NCI-H82 (cell line): Measurements from ENCODE around the gene SOD2.
A peak's percentile ranks its signal among the peaks of the same experiment; 100 is the strongest.
"Not testable (repeated sequence)": the region's sequence is repeated elsewhere in the genome, so short reads cannot be mapped to it uniquely, and the experiment has no call there.

Experiments
- DNase-seq: peaks from one replicate; lab custom pipeline; 2025; lab: John Stamatoyannopoulos, UW

The SOD2 gene

GRCh38 chr6:159716247-159717096 lies 23.4 kb upstream of the SOD2 start:
- peak; percentile 23 for DNase-seq

- DNase-seq, result no peak
These were observed 22.6 kb upstream of the SOD2 start for GRCh38 chr6:159715605-159716004.

- DNase-seq, result no peak
These were observed 22.1 kb upstream of the SOD2 start for GRCh38 chr6:159715166-159715565.

DNA sequence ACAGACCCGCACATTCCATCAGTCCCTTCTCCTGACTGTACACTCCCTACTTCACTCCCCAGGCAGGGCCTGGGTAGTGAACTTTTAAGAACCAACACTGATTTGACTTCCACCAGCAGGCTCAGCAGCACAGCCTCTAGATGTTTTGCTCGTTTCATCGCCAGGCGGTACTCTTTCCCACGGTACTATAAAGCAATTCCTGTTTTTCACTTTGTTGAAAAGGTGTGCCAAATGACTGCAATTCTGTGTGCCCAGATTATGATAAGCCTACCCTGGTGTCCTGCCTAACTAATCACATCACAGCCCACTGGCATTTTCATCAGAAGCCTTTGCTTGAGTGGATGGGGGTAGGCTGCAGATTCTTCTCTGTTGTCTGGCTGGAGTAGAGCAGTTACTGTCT lies 21.4 kb upstream of the SOD2 start:
- peak; percentile 65 for DNase-seq

DNA sequence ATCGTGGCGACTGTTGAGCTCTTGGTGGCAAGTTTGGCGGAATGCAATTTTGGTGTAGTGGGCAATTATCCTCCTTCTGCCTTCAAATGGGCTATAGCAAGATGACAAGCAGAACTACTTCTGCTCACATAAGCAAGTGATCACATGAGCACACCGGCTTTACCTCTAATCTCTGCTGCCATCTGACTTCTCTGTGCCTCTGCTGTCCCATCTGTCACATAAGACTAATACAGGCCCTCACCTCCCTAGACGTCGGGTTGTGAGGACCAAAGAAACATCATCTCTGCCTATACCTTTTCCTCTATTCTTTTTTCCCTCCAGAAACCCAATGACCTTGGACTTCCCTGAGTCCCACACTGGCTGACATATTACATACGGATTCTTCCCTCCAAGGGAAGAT lies 20.9 kb upstream of the SOD2 start:
- peak; percentile 95 for DNase-seq

- DNase-seq, result not testable (repeated sequence)
These were observed 19.3 kb upstream of the SOD2 start for GRCh38 chr6:159712389-159712788.

DNA sequence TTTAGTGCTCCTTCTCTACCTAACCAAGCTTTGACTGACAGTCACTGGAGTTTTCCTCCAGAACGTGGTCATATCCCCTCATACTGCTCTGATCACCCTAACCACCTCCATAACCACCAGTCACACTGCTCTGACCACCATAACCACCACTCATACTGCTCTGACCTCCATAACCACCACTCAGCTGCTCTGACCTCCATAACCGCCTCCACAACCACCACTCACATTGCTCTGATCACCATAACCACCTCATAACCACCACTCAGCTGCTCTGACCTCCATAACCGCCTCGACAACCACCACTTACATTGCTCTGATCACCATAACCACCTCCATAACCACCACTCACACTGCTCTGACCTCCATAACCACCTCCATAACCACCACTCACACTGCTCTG lies 17.6 kb upstream of the SOD2 start:
- DNase-seq, result not testable (repeated sequence)

GRCh38 chr6:159701413-159701999 lies 8.5 kb upstream of the SOD2 start:
- no peak for DNase-seq

GRCh38 chr6:159700970-159701369 lies 7.9 kb upstream of the SOD2 start:
- no peak for DNase-seq

GRCh38 chr6:159695984-159696383 lies 2.9 kb upstream of the SOD2 start:
- DNase-seq, result no peak

DNA sequence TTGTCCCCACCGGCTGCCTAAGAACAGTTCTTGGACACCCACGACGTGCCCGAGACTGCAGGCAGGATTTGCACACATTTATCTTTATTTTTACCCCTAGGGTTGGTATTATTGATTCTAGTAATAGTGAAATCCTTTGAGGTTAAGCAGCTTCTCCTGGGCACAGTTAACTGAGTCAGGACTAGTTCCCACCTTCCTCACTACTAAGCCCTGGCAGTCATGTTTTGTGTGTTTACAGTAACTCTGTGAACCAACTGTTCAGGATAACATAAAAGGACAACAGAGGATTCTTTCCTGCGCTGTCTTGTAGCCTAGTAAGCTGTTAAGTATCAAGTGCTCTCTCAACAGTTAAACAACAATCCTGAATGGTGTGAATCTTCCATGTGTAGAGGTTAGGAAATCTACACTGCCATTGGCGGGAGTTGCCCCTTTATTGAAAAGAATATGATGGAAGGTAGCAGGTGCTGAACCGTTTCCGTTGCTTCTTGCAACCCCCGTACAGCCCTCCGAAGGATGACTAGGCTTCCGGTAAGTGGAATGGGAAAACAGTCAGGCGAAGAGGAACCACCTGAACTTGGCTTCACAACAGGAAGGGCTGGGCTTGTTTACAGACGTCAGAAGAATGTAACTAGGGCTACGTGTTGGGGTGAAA lies 979 bp upstream of the SOD2 start:
- peak; percentile 58 for DNase-seq

DNA sequence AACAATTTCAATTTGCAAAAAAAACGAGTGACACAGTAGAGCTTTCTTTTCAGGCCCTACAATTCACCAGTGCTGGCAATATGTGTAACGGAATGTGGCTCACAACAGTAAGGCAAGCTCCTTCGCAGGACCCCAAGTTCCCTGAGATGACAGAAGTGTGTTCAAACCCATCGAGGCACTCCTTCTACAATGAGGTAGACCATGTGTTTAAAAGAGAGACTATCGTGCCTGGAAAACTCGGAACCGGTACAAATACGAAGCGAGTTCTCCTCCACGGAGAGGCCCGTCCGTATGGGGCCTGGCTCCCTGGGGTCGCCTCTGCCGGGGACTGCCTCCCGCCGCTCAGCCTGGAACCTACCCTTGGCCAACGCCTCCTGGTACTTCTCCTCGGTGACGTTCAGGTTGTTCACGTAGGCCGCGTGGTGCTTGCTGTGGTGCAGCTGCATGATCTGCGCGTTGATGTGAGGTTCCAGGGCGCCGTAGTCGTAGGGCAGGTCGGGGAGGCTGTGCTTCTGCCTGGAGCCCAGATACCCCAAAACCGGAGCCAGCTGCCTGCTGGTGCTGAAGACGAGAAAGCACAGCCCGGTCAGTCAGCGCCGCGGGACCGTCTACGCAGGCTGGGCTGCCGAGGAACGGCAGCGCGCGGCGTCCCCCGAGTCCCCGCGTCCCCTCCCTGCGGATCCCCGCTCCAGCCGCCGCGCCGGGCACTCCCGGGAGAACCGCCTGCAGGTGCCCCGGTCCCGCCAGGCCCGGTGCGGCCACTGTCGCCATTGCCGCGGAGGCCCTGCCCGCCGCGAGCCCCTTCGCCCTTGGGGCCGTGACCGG lies 526 bp downstream of the SOD2 start:
- peak; percentile 60 for DNase-seq

- peak; percentile 32 for DNase-seq
These were observed 1.1 kb downstream of the SOD2 start for GRCh38 chr6:159691963-159692287.

- DNase-seq, result peak; percentile 57
These were observed 1.7 kb downstream of the SOD2 start for GRCh38 chr6:159691133-159691962.

DNA sequence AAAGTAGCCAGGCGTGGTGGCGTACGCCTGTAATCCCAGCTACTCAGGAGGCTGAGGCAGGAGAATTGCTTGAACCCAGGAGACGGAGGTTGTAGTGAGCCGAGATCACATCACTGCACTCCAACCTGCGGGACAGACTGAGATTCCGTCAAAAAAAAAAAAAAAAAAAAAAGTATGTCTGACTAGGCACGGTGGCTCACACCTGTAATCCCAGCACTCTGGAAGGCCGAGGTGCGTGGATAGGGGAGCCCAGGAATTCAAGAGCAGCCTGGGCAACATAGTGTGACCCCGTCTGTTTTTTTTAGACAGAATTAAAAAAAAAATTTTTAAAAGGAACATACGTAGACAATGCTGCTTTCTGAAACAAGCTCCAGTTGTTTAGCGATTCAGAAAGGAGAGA lies 2.9 kb downstream of the SOD2 start:
- not testable (repeated sequence) for DNase-seq

- DNase-seq, result no peak
These were observed 4.0 kb downstream of the SOD2 start for GRCh38 chr6:159689001-159689400.

- no peak for DNase-seq
These were observed 4.7 kb downstream of the SOD2 start for GRCh38 chr6:159688266-159688905.

- no peak for DNase-seq
These were observed 5.7 kb downstream of the SOD2 start for GRCh38 chr6:159687341-159687740.

GRCh38 chr6:159686703-159687102 lies 6.3 kb downstream of the SOD2 start:
- no peak for DNase-seq

GRCh38 chr6:159686040-159686439 lies 7.0 kb downstream of the SOD2 start:
- no peak for DNase-seq

- no peak for DNase-seq
These were observed 9.1 kb downstream of the SOD2 start for GRCh38 chr6:159684013-159684304.
